Measurements from ENCODE around the gene CNST.
"Not testable (repeated sequence)": the region's sequence is repeated elsewhere in the genome, so short reads cannot be mapped to it uniquely, and the experiment has no call there.

Gene CNST

DNA sequence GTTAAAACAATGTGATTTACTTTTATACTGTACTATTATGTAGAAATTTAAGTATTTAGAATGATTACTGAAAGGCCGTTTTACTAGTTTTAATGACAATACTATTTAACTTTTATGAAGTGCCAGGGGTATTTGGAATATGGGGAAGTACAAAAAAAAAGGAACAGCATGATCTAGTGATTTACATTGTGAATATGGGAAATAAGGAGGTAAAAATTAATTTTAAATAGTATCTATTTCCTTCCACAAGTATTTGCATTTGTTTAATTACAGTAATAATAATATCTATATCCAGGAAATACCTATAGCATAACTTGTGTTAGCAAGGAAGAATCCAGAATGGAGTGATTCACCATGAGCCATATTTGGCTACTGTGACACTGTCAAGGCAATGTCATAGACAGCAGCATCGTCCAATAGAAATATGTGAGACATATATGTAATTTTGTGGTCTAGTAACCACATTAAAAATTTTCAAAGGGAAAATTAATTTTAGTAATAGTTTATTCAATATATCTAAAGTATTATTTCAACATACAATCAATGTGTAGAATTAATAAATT lies 22.0 kb downstream of the CNST start:
- no peak for DNase-seq

DNA sequence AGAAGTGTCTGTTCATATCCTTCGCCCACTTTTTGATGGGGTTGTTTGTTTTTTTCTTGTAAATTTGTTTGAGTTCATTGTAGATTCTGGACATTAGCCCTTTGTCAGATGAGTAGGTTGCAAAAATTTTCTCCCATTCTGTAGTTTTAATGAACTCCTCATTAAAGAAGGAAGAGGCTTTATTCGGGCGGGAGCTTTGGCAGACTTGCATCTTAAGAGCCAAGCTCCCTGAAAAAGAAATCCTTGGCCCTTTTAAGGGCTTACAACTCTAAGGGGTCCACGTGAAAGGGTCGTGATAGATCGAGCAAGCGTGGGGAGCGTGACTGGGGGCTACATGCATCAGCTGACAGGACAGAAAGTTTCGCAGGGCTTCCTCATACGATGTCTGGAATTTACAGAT lies 23.7 kb downstream of the CNST start:
- not testable (repeated sequence) for DNase-seq

DNA sequence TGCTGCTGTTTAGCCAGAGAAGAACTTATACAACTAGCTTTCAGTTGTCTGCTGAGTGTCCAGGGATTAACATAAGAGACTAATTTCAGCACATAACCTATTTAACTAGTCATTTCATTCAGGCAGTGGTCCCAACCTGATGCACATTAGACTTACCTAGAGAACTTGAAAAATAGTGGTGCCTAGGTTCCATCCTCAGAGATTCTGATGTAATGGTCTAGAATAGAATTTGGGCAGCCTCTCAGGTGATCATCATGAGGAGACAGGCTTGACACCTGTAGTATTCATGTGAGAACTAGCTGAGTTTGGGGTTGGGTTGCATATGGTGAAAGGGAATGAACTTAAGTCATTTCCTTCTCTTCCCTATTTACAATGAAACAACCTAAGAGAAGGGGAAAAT lies 24.8 kb downstream of the CNST start:
- DNase-seq, result no peak

DNA sequence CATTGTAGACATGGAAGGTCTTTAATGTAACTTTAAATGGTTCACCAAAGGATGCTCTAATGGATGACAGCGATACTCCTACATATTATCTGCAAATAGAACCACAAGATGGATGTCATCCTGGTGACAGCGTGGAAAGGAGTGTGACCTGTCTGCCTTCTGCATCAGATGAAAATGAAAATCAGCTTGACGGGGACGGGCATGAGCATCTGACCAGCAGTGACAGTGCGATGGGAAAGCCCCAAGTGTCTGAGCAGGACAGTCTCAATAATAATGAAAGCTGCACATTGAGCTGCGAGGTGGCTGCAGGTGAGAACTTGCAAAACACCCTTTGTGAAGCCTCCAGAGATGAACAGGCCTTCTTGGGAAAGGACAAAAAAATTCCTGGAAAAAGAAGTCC lies 25.2 kb downstream of the CNST start:
- DNase-seq, result no peak

- no peak for DNase-seq
Measured at GRCh38 chr1:246591958-246592357, 25.7 kb downstream of the CNST start.

DNA sequence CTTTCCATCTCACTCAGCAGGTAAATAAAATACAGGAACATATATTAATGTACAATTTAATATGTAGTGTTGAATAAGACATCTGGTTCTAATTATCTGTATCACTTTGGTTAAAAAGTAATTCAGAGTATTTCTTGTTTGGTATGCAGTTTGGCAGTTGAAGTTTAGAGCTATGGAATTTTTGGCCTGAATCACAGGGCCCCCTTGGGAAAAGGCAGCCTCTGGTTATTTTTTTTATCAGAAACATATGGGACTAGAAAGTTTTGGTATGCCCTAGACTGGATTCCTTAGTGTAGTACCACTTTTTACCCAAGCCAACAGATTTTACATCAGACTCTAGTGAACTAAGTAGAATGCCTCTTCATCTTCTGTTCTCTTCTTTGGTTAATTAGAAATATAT lies 26.4 kb downstream of the CNST start:
- DNase-seq, result no peak

GRCh38 chr1:246595146-246595545 lies 28.9 kb downstream of the CNST start:
- no peak for DNase-seq

DNA sequence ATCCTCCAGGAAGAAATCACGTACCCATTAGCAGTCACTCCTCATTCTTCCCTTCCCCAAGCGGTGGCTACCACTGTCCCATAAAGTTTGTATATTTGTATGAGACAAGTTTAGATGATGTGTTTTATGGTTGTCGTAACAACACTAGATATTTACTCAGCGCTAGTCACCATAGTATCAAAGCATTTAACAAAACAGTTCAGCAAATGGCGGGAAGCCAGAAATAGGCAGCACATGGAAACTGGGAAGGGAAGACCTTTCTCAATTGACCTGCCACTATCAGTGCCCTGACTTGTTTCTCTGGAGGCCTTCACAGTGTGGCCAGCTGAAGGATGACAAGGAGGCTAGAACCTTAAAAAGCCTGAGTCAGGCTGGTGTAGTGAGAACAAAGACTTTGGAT lies 31.1 kb downstream of the CNST start:
- DNase-seq, result no peak

- no peak for DNase-seq
Measured at GRCh38 chr1:246597971-246598370, 31.7 kb downstream of the CNST start.

- DNase-seq, result no peak
Measured at GRCh38 chr1:246599315-246599714, 33.1 kb downstream of the CNST start.

- DNase-seq, result no peak
Measured at GRCh38 chr1:246600579-246600978, 34.3 kb downstream of the CNST start.

- no peak for DNase-seq
Measured at GRCh38 chr1:246602194-246602593, 35.9 kb downstream of the CNST start.

DNA sequence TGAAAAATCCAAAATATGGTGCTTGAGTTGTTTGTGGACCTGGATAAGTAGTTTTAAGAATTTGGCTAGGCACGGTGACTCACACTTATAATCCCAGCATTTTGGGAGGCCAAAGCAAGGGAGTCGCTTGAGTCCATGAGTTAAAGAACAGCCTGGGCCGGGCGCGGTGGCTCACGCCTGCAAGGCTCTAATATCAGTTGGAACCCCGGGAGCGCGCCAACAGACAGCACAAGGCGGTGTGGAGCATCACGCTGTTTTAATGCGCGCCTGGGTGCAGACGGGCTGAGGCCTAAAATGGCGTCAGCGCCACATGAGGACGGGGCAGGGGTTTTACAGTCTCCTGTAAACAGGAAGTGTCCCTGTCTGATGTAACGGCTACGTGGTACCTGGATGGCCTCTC lies 39.0 kb downstream of the CNST start:
- DNase-seq, result not testable (repeated sequence)

DNA sequence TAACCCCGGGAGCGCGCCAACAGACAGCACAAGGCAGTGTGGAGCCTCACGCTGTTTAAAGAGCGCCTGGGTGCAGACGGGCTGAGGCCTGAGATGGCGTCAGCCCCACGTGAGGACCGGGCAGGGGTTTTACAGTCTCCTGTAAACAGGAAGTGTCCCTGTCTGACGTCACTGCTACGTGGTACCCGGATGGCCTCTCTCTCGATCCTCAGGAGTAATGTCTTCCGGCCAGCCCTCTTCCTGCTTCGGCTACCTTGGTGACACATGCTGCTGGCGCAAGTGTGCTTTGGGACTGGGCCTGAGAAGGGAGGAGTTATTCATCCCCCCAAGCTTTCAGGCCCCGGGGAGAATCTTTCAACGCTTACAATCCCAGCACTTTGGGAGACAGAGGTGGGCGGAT lies 41.2 kb downstream of the CNST start:
- DNase-seq, result no peak

DNA sequence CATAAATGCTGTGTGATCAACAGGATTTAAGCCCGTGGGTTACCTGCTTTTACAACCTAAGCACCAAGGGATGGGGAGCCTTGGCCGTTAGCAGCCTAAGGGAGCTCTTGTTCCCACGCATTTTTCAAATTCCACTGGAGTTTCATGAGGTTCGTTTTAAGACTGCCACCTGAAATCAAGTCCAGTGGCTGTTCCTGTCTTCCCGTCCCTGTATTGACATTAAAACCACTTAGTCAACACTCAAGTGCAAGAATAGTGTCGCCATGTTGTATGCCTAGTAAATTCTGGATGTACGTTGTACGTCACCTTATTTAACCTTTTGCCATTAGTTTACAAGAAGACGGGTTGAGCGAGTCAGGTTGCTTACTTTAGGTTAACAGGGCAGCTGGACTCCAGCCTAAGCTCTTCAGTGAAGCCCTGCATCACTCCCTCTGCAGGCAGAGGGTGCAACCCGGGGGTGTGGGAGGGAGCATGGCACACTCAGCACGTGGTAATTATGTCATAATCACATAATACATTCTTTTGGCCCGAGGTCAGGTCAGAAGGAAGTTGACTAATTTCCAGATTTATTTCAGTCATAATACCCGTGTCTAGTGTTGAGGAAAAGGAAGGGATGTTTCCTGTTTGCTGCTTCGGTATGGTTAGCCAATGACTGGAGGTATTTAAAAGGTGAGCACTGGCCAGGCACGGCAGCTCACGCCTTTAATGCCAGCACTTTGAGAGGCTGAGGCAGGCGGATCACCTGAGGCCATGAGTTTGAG lies 42.5 kb downstream of the CNST start:
- DNase-seq, result no peak

DNA sequence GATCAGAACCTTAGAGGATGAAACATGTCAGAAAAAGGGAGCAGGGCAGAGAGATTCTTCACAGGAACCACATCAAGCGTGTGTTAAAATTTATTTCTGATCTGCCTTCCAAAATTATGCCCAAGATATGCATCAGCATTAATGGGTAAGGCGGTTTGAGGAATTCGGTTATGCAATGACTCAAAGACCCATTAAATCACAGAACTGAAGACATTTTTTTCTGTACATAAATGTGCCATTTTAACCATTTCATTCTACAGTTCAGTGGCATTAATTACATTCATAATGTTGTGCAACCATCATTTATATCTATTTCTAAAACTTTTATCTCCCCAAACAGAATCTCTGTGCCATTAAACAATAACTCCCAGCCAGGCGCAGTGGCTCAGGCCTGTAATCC lies 43.4 kb downstream of the CNST start:
- no peak for DNase-seq

GRCh38 chr1:246613096-246613758 lies 47.0 kb downstream of the CNST start:
- DNase-seq, result no peak

GRCh38 chr1:246617156-246617555 lies 50.9 kb downstream of the CNST start:
- no peak for DNase-seq

- DNase-seq, result no peak
Measured at GRCh38 chr1:246617768-246618167, 51.5 kb downstream of the CNST start.

DNA sequence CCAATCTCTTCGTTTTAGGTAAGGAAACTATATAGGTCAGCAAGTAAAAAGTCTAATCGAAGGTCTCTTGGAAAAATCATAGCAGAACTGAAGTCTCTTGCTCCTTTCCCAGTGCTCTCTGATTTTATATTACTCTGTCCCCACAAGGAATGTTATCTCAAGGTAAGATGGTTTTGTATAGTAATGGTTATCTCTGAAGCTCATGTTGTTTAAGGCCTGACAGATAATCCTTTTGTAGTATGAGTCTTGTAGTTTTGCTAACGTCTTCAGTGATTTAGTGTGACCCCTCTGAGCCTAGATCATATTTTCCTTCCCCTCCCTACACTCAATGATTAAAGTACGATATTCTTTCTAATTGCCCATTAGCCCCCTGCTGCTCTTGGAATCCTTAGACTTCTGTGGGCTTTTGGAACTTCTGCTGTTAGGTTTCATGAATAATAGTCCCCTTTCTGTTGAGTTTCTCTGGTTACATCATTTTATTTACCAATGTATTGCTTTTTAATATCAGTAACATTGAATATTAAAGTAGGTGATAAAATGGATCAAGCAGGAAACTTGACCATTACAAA lies 52.1 kb downstream of the CNST start:
- no peak for DNase-seq

- DNase-seq, result no peak
Measured at GRCh38 chr1:246622035-246622652, 55.9 kb downstream of the CNST start.

GRCh38 chr1:246624091-246624490 lies 57.8 kb downstream of the CNST start:
- no peak for DNase-seq

- DNase-seq, result no peak
Measured at GRCh38 chr1:246629030-246629429, 62.8 kb downstream of the CNST start.

- DNase-seq, result no peak
Measured at GRCh38 chr1:246629976-246630375, 63.7 kb downstream of the CNST start.
